ENCODE results near the gene DNAJC1. TPM values are rescaled to one million over a fixed set of nuclear protein-coding genes. Genes with fewer than 3 reads are reported as not detected.
"Not testable (repeated sequence)": the region's sequence is repeated elsewhere in the genome, so short reads cannot be mapped to it uniquely, and the experiment has no call there.

The DNAJC1 gene
- polyA plus RNA-seq, 4 donors = 20.6 to 30.0 (median 26.4) TPM

DNA sequence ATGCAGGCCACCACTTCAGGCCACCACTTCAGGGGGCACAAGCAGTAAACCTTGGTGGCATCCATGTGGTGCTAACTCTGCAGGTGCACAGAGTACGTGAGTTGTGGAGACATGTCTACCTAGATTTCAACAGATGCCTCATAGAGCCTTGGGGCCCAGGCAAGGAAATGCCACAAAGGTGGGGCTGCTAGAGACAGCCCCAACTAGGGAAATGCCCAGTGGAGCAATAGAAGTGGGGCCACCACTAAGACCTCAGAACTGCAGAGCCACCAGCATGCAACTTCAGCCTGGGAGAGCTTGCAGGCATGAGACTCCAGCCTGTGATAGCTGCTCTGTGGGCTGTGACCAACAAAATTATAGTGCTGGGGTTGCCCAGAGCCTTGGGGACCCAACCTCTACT lies 107.6 kb downstream of the DNAJC1 start:
- no peak for DNase-seq
- FAIRE-seq = no peak
- H3K4me3 ChIP-seq (ENCODE audit: low read depth in 1 of 3, low read length in 3 of 3) = no peak overlapping the region
- peaks cover 0 to 6% of the 10 kb centered on the region in 2 donors for H3K9me3 ChIP-seq (ENCODE audit: control insufficient read depth in 2 of 2, insufficient read depth in 1 of 2, low read depth in 1 of 2, low read length in 1 of 2)
- peaks cover 0 to 14% (median 0%) of the 10 kb centered on the region in 3 donors for H3K36me3 ChIP-seq (ENCODE audit: control insufficient read depth in 3 of 3, insufficient read depth in 2 of 3, low read depth in 1 of 3, low read length in 3 of 3)
- no peaks in the 10 kb centered on the region for H3K27me3 ChIP-seq (ENCODE audit: control insufficient read depth in 3 of 3, insufficient read depth in 3 of 3, low read length in 3 of 3)
- 88 to 100% (median 99%) methylated on average over 1 of the region's 1 CpG for WGBS, 3 donors
- H3K4me1 ChIP-seq (ENCODE audit: control insufficient read depth in 3 of 3, insufficient read depth in 2 of 3, low read depth in 1 of 3, low read length in 2 of 3) = no peaks in the 10 kb centered on the region
- H3K27ac ChIP-seq (ENCODE audit: low read depth in 1 of 3, low read length in 2 of 3) = no peak overlapping the region

DNA sequence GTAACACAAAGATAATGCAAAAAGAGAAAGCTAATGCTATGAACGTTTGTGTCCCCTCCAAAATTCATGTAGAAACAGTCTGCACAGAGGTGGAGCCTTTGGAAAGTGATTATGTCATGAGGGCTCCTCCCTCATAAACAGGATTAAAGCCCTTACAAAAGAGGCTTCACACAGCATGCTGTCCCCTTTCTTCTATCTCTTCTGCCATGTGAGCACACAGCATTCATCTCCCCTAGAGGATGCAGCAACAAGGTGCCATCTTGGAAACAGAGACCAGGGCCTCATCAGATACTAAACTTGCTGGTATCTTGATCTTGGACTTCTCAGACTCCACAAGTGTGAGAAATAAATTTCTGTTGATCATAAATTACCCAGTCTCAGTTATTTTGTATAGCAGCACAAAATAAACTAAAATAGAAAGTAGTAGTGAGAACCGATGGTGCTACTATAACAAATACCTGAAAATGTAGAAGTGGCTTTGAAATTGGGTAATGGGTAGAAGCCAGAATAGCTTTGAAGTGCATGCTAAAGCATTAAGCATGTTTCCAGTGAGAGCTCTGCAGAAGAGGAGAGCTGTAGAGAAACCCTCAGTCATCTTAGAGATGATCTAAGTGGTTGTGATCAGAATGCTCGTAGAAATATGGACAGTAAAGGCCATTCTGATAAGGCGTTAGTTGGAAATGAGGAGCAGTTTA lies 108.7 kb downstream of the DNAJC1 start:
- 93 to 94% (median 93%) methylated on average over 4 of the region's 4 CpGs for WGBS, 3 donors
- no peak for FAIRE-seq
- Histone ChIP-seq H3K9me3 (ENCODE audit: control insufficient read depth in 2 of 2, insufficient read depth in 1 of 2, low read depth in 1 of 2, low read length in 1 of 2) (peaks cover 0 to 9% of the 10 kb centered on the region in 2 donors), H3K36me3 (ENCODE audit: control insufficient read depth in 3 of 3, insufficient read depth in 2 of 3, low read depth in 1 of 3, low read length in 3 of 3) (peaks cover 0 to 16% (median 0%) of the 10 kb centered on the region in 3 donors), H3K4me1 (ENCODE audit: control insufficient read depth in 3 of 3, insufficient read depth in 2 of 3, low read depth in 1 of 3, low read length in 2 of 3) (no peaks in the 10 kb centered on the region), H3K27ac (ENCODE audit: low read depth in 1 of 3, low read length in 2 of 3) (no peak overlapping the region), H3K4me3 (ENCODE audit: low read depth in 1 of 3, low read length in 3 of 3) (no peak overlapping the region), H3K27me3 (ENCODE audit: control insufficient read depth in 3 of 3, insufficient read depth in 3 of 3, low read length in 3 of 3) (no peaks in the 10 kb centered on the region)
- DNase-seq = no peak

DNA sequence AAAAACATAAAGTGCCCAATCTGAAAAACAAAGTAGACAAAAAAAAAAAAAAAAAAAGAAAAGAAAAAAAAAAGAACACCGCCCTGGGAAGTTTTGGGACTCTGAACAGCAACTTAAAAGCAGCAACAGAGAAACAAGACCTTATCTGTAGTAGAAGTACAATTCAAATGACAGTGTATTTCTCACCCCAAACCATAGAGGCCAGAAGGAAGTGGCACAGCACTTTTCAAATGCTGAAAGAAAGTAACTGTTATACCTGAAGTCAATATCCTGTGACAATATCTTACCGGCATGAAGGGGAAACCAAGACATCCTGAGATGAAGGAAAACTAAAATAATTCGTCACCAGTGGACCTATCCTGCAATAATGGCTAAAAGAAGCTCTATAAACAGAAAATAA lies 112.1 kb downstream of the DNAJC1 start:
- Histone ChIP-seq H3K4me3 (ENCODE audit: low read depth in 1 of 3, low read length in 3 of 3) (no peak overlapping the region), H3K9me3 (ENCODE audit: control insufficient read depth in 2 of 2, insufficient read depth in 1 of 2, low read depth in 1 of 2, low read length in 1 of 2) (peaks cover 0 to 12% of the 10 kb centered on the region in 2 donors), H3K4me1 (ENCODE audit: control insufficient read depth in 3 of 3, insufficient read depth in 2 of 3, low read depth in 1 of 3, low read length in 2 of 3) (no peaks in the 10 kb centered on the region), H3K27ac (ENCODE audit: low read depth in 1 of 3, low read length in 2 of 3) (no peak overlapping the region), H3K36me3 (ENCODE audit: control insufficient read depth in 3 of 3, insufficient read depth in 2 of 3, low read depth in 1 of 3, low read length in 3 of 3) (peaks cover 0 to 6% (median 0%) of the 10 kb centered on the region in 3 donors), H3K27me3 (ENCODE audit: control insufficient read depth in 3 of 3, insufficient read depth in 3 of 3, low read length in 3 of 3) (no peaks in the 10 kb centered on the region)
- WGBS, 3 donors = 81 to 92% (median 82%) methylated on average over 3 of the region's 3 CpGs
- FAIRE-seq (no peak), DNase-seq (no peak)

DNA sequence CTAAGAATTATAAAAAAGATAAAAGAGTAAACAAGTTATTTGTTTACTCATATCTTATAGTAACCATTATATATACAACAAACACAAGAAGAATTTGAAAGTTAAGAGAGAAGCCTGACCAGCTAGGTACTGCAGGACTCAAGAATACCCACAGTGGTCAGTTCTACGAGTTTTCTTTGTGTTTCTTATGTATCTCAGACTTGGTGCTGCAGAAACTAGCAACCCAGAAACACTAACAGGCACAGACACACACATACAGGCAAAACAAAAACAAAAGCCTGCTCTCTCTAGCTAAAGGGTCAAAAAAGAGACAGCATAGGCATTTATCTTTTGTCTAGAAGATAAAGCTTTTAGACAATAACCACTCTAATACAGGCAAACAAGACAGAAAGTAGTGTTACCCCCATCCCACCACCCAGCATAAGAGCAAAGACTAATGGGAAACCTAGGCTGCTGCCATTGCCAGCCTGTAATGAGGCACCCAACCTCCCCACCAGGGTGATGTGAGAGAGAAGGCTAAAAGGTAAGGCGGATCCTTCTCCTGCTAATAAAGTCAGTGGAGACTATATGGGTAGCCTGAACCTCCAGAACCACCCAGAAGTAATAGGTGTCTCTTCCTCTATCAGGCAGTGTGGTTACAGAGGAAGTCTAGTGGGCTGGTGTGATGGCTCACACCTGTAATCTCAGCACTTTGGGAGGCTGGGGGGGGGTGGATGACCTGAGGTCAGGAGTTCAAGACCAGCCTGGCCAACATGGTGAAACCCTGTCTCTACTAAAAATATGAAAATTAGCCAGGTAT lies 113.9 kb downstream of the DNAJC1 start:
- Histone ChIP-seq H3K27ac (ENCODE audit: low read depth in 1 of 3, low read length in 2 of 3) (no peak overlapping the region), H3K9me3 (ENCODE audit: control insufficient read depth in 2 of 2, insufficient read depth in 1 of 2, low read depth in 1 of 2, low read length in 1 of 2) (peaks cover 0 to 14% of the 10 kb centered on the region in 2 donors), H3K4me3 (ENCODE audit: low read depth in 1 of 3, low read length in 3 of 3) (no peak overlapping the region), H3K27me3 (ENCODE audit: control insufficient read depth in 3 of 3, insufficient read depth in 3 of 3, low read length in 3 of 3) (no peaks in the 10 kb centered on the region), H3K36me3 (ENCODE audit: control insufficient read depth in 3 of 3, insufficient read depth in 2 of 3, low read depth in 1 of 3, low read length in 3 of 3) (peaks cover 0 to 2% (median 0%) of the 10 kb centered on the region in 3 donors), H3K4me1 (ENCODE audit: control insufficient read depth in 3 of 3, insufficient read depth in 2 of 3, low read depth in 1 of 3, low read length in 2 of 3) (no peaks in the 10 kb centered on the region)
- FAIRE-seq (no peak), DNase-seq (no peak)
- 86 to 93% (median 90%) methylated on average over 2 of the region's 2 CpGs for WGBS, 3 donors

DNA sequence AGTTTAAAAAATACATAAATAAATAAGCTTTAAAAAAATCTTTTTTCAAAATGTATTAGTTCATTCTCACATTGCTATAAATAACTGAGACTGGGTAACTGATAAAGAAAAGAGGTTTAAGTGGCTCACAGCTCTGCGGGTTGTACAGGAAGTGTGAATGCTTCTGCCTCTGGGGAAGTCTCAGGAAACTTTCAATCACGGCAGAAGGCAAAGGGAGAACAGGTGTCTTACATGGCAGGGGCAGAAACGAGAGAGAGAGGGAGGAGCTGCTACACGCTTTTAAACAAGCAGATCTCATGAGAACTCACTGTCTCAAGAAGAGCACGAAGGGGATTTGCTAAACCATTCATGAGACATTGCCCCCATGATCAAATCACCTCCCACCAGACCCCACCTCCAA lies 114.6 kb downstream of the DNAJC1 start:
- Histone ChIP-seq H3K36me3 (ENCODE audit: control insufficient read depth in 3 of 3, insufficient read depth in 2 of 3, low read depth in 1 of 3, low read length in 3 of 3) (peaks cover 0 to 2% (median 0%) of the 10 kb centered on the region in 3 donors), H3K4me3 (ENCODE audit: low read depth in 1 of 3, low read length in 3 of 3) (no peak overlapping the region), H3K27me3 (ENCODE audit: control insufficient read depth in 3 of 3, insufficient read depth in 3 of 3, low read length in 3 of 3) (no peaks in the 10 kb centered on the region), H3K27ac (ENCODE audit: low read depth in 1 of 3, low read length in 2 of 3) (no peak overlapping the region), H3K4me1 (ENCODE audit: control insufficient read depth in 3 of 3, insufficient read depth in 2 of 3, low read depth in 1 of 3, low read length in 2 of 3) (no peaks in the 10 kb centered on the region), H3K9me3 (ENCODE audit: control insufficient read depth in 2 of 2, insufficient read depth in 1 of 2, low read depth in 1 of 2, low read length in 1 of 2) (peaks cover 0 to 12% of the 10 kb centered on the region in 2 donors)
- DNase-seq (no peak), FAIRE-seq (no peak)
- 57 to 81% (median 59%) methylated on average over 5 of the region's 5 CpGs for WGBS, 3 donors

DNA sequence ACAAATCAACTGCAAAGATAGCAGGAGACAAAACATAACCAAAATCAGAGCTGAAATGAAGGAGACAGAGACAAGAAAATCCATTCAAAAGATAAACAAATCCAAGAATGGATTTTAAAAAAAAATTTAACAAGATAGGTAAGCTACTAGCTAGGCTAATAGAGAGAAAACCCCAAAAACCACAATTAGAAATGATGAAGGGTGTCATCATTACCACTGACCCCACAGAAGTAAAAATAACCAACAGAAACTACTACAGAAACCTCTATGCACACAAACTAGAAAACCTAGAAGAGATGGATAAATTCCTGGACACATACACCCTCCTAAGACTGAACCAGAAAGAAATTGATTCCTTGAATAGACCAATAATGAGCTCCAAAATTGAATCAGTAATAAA lies 117.6 kb downstream of the DNAJC1 start:
- H3K4me1 ChIP-seq (ENCODE audit: control insufficient read depth in 3 of 3, insufficient read depth in 2 of 3, low read depth in 1 of 3, low read length in 2 of 3) = no peaks in the 10 kb centered on the region
- no peak overlapping the region for H3K4me3 ChIP-seq (ENCODE audit: low read depth in 1 of 3, low read length in 3 of 3)
- DNase-seq (no peak), FAIRE-seq (no peak)
- peaks cover 0 to 4% (median 1%) of the 10 kb centered on the region in 3 donors for H3K36me3 ChIP-seq (ENCODE audit: control insufficient read depth in 3 of 3, insufficient read depth in 2 of 3, low read depth in 1 of 3, low read length in 3 of 3)
- peaks cover 0 to 8% of the 10 kb centered on the region in 2 donors for H3K9me3 ChIP-seq (ENCODE audit: control insufficient read depth in 2 of 2, insufficient read depth in 1 of 2, low read depth in 1 of 2, low read length in 1 of 2)
- H3K27ac ChIP-seq (ENCODE audit: low read depth in 1 of 3, low read length in 2 of 3) = no peak overlapping the region
- H3K27me3 ChIP-seq (ENCODE audit: control insufficient read depth in 3 of 3, insufficient read depth in 3 of 3, low read length in 3 of 3) = no peaks in the 10 kb centered on the region

DNA sequence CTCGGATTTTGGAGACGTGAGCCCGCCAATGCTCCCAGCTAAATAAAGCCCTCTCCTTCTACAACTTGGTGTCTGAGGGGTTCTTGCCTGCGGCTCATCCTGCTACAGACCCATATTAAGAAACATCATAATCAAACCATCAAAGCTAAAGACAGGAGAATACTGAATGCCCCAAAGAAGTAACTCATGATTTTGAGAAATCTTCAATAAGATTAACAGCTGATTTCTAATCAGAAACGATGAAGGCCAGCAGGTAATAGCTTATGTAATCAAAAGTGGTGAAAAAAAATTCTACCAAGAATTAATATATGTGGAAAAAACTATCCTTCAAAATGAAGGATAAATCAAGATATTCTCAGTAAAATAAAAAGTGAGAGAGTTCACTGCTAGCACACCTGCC lies 130.3 kb downstream of the DNAJC1 start:
- H3K4me3 ChIP-seq (ENCODE audit: low read depth in 1 of 3, low read length in 3 of 3) = no peak overlapping the region
- peaks cover 0 to 17% (median 4%) of the 10 kb centered on the region in 3 donors for H3K36me3 ChIP-seq (ENCODE audit: control insufficient read depth in 3 of 3, insufficient read depth in 2 of 3, low read depth in 1 of 3, low read length in 3 of 3)
- FAIRE-seq (no peak), DNase-seq (no peak)
- WGBS, 3 donors = 94 to 99% (median 95%) methylated on average over 5 of the region's 5 CpGs
- no peaks in the 10 kb centered on the region for H3K27me3 ChIP-seq (ENCODE audit: control insufficient read depth in 3 of 3, insufficient read depth in 3 of 3, low read length in 3 of 3)
- no peaks in the 10 kb centered on the region for H3K4me1 ChIP-seq (ENCODE audit: control insufficient read depth in 3 of 3, insufficient read depth in 2 of 3, low read depth in 1 of 3, low read length in 2 of 3)
- H3K27ac ChIP-seq (ENCODE audit: low read depth in 1 of 3, low read length in 2 of 3) = no peak overlapping the region
- peaks cover 0 to 21% of the 10 kb centered on the region in 2 donors for H3K9me3 ChIP-seq (ENCODE audit: control insufficient read depth in 2 of 2, insufficient read depth in 1 of 2, low read depth in 1 of 2, low read length in 1 of 2)

DNA sequence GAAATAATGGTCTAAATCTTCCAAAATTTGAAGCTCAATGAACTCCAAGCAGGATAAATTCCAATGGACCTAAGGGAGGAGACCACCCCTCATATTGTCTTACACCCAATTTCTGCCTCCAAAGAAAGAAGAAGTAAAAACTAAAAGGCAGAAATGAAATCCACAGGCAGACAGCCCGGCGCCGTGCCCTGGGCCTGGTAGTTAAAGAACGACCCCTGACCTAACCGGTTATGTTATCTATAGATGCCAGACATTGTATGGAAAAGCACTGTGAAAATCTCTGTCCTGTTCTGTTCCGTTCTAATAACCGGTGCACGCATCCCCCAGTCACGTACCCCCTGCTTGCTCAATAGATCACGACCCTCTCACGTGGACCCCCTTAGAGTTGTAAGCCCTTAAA lies 130.8 kb downstream of the DNAJC1 start:
- not testable (repeated sequence) for FAIRE-seq
- 97 to 100% (median 98%) methylated on average over 11 of the region's 11 CpGs for whole genome bisulfite sequencing, 3 donors

More for the DNA sequence above, 130.8 kb downstream of the DNAJC1 start:
- not testable (repeated sequence) for H3K27me3 ChIP-seq (ENCODE audit: control insufficient read depth in 3 of 3, insufficient read depth in 3 of 3, low read length in 3 of 3); H3K27ac ChIP-seq (ENCODE audit: low read depth in 1 of 3, low read length in 2 of 3); H3K4me3 ChIP-seq (ENCODE audit: low read depth in 1 of 3, low read length in 3 of 3); H3K4me1 ChIP-seq (ENCODE audit: control insufficient read depth in 3 of 3, insufficient read depth in 2 of 3, low read depth in 1 of 3, low read length in 2 of 3); DNase-seq
- Histone ChIP-seq H3K36me3 (ENCODE audit: control insufficient read depth in 3 of 3, insufficient read depth in 2 of 3, low read depth in 1 of 3, low read length in 3 of 3) (peaks cover 0 to 17% (median 4%) of the 10 kb centered on the region in 3 donors), H3K9me3 (ENCODE audit: control insufficient read depth in 2 of 2, insufficient read depth in 1 of 2, low read depth in 1 of 2, low read length in 1 of 2) (peaks cover 0 to 21% of the 10 kb centered on the region in 2 donors)

Measured in small intestine (tissue), 7 donors.